ENCODE measurements around the gene MTCH1. TPM values are rescaled to one million over a fixed set of nuclear protein-coding genes. Genes with fewer than 3 reads are reported as not detected.

Gene MTCH1
- total RNA-seq, 2 experiments from 2014 or later, result 231 to 239 TPM

- Mint-ChIP-seq H3K27me3 (no peaks in the 10 kb centered on the region), H3K9me3 (peaks cover 3% of the 10 kb centered on the region), H3K4me1 (ENCODE audit: low read depth) (peaks cover 5% of the 10 kb centered on the region), H3K4me3 (no peak overlapping the region), H3K27ac (no peak overlapping the region), H3K36me3 (ENCODE audit: low read depth) (no peaks in the 10 kb centered on the region)
- no peaks in the 10 kb centered on the region for H3K27me3 ChIP-seq (ENCODE audit: control insufficient read depth in 1 of 2, insufficient read depth in 2 of 2, low read length in 2 of 2)
- TF ChIP-seq CTCF (IDR thresholded peaks at IDR 0.05), result peak; percentile 60
- no peak overlapping the region for H3K27ac ChIP-seq (ENCODE audit: low read depth in 1 of 2, low read length in 2 of 2)
- peaks cover 16% of the 10 kb centered on the region for H3K4me1 ChIP-seq (ENCODE audit: insufficient read depth, low read length)
- H3K4me3 ChIP-seq (ENCODE audit: low read length), result no peak overlapping the region
- ChIA-PET CTCF (interaction anchor here (1.1 to 5.1 kb wide), 8 partner anchors 10 to 180 kb away, joined by 3 to 32 read pairs (median 10); partner anchors contain the start of gene PIM1), POLR2A (interaction anchor here (1.0 to 3.6 kb wide), 4 partner anchors 16 to 180 kb away, joined by 3 to 21 read pairs (median 4); partner anchors contain the start of gene PIM1)
- DNase-seq (peak in 5 of 14 experiments; percentile 31 to 80 (median 60)), ATAC-seq (ENCODE audit: poor library complexity) (peak; percentile 57)
- intact Hi-C loops (cut with DNase I, micrococcal nuclease), result no loop called here
- no peaks in the 10 kb centered on the region for H3K9me3 ChIP-seq (ENCODE audit: control insufficient read depth in 1 of 2, insufficient read depth in 1 of 2, low read length in 2 of 2)
- no peaks in the 10 kb centered on the region for H3K36me3 ChIP-seq (ENCODE audit: insufficient read depth, low read length)
These were observed 43.4 kb upstream of the MTCH1 start for GRCh38 chr6:37029249-37029971.

- DNase-seq (peak in 1 of 14 experiments; percentile 13), ATAC-seq (ENCODE audit: poor library complexity) (no peak)
- peaks cover 12% of the 10 kb centered on the region for H3K4me1 Mint-ChIP-seq (ENCODE audit: low read depth)
- Histone ChIP-seq H3K27me3 (ENCODE audit: control insufficient read depth in 1 of 2, insufficient read depth in 2 of 2, low read length in 2 of 2) (no peaks in the 10 kb centered on the region), H3K27ac (ENCODE audit: low read depth in 1 of 2, low read length in 2 of 2) (no peak overlapping the region), H3K36me3 (ENCODE audit: insufficient read depth, low read length) (no peaks in the 10 kb centered on the region), H3K4me1 (ENCODE audit: insufficient read depth, low read length) (peaks cover 20% of the 10 kb centered on the region), H3K4me3 (ENCODE audit: low read length) (no peak overlapping the region), H3K9me3 (ENCODE audit: control insufficient read depth in 1 of 2, insufficient read depth in 1 of 2, low read length in 2 of 2) (no peaks in the 10 kb centered on the region)
- no peaks in the 10 kb centered on the region for H3K27me3 Mint-ChIP-seq
- intact Hi-C loops (cut with DNase I, micrococcal nuclease), result no loop called here
- no peak overlapping the region for H3K27ac Mint-ChIP-seq
- no peak for TF ChIP-seq CTCF (IDR thresholded peaks at IDR 0.05)
- ChIA-PET POLR2A (interaction anchor here (3.6 kb wide), 1 partner anchor 143 kb away, joined by 21 read pairs; the partner anchor contains the start of gene PIM1), CTCF (interaction anchor here (0.8 to 5.1 kb wide), 5 partner anchors 9 to 182 kb away, joined by 3 to 32 read pairs (median 16); partner anchors contain the start of gene PIM1)
- H3K4me3 Mint-ChIP-seq, result no peak overlapping the region
- H3K9me3 Mint-ChIP-seq, result peaks cover 3% of the 10 kb centered on the region
- H3K36me3 Mint-ChIP-seq (ENCODE audit: low read depth), result no peaks in the 10 kb centered on the region
These were observed 41.9 kb upstream of the MTCH1 start for GRCh38 chr6:37027811-37028469.

- peak in 1 of 14 experiments; percentile 8 for DNase-seq
These were observed 41.2 kb upstream of the MTCH1 start for GRCh38 chr6:37027036-37027720.

More at GRCh38 chr6:37027036-37027720, 41.2 kb upstream of the MTCH1 start:
- H3K27me3 Mint-ChIP-seq, result no peaks in the 10 kb centered on the region
- intact Hi-C loops (cut with DNase I, micrococcal nuclease), result no loop called here
- no peaks in the 10 kb centered on the region for H3K9me3 ChIP-seq (ENCODE audit: control insufficient read depth in 1 of 2, insufficient read depth in 1 of 2, low read length in 2 of 2)
- ChIA-PET POLR2A (interaction anchor here (0.6 to 3.6 kb wide), 2 partner anchors 30 to 144 kb away, joined by 3 to 21 read pairs; partner anchors contain the start of gene PIM1), CTCF (interaction anchor here (0.8 to 5.1 kb wide), 3 partner anchors 8 to 144 kb away, joined by 3 to 32 read pairs (median 28); partner anchors contain the start of gene PIM1)
- no peak for ATAC-seq (ENCODE audit: poor library complexity)
- H3K36me3 ChIP-seq (ENCODE audit: insufficient read depth, low read length), result no peaks in the 10 kb centered on the region
- no peak overlapping the region for H3K4me3 Mint-ChIP-seq
- no peaks in the 10 kb centered on the region for H3K36me3 Mint-ChIP-seq (ENCODE audit: low read depth)
- no peaks in the 10 kb centered on the region for H3K27me3 ChIP-seq (ENCODE audit: control insufficient read depth in 1 of 2, insufficient read depth in 2 of 2, low read length in 2 of 2)
- H3K27ac ChIP-seq (ENCODE audit: low read depth in 1 of 2, low read length in 2 of 2), result no peak overlapping the region
- H3K27ac Mint-ChIP-seq, result no peak overlapping the region
- H3K9me3 Mint-ChIP-seq, result peaks cover 3% of the 10 kb centered on the region
- no peak for TF ChIP-seq CTCF (IDR thresholded peaks at IDR 0.05)
- peaks cover 20% of the 10 kb centered on the region for H3K4me1 Mint-ChIP-seq (ENCODE audit: low read depth)
- H3K4me1 ChIP-seq (ENCODE audit: insufficient read depth, low read length), result peaks cover 28% of the 10 kb centered on the region
- H3K4me3 ChIP-seq (ENCODE audit: low read length), result no peak overlapping the region

Data from CD4-positive, alpha-beta T cell (primary cell).